ENCODE results near the gene FGFRL1.

FGFRL1 gene

GRCh38 chr4:1040344-1041146 is 29.1 kb downstream of the FGFRL1 start:
- no peak for DNase-seq (ENCODE audit: low read depth)

DNA sequence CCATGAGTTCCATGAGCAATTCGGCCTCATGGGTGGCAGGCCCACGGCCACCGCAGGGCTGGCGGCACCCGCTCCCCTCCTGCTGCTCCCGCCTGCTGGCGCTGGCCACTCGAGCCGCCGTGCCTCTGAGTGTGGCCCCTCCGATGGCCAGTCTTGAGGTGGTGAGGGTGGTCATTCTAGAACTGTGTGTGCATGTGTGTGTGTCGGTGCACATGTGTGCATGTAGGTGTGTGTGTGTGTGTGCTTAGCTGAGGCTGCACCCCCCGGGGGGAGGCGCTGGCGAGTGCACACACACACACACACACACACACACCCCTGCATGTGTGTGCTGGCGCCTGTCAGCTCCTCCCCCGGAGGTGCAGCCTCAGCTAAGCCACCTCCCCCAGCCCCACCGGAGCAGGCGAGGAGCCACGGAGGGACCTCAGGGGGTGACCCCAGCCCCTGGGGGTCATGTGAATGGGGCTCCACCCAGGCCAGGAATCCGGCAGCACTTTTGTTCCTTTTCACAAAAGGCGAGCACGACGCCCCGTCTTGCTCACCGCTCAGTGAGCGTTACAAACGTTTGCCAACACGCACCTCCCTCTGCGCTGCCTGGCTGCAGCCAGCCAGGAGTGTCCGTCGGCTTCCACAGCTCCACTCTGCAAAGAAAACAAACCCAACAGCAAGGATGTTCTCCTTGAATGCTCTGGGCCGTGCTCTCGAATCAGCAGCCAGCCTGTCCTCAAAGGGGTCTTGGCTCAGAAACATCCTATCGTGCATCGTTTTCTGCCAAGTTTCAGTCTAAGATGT is 29.9 kb downstream of the FGFRL1 start:
- peak; percentile 24 for DNase-seq (ENCODE audit: low read depth)

- no peak for DNase-seq (ENCODE audit: low read depth)
These were observed 30.5 kb downstream of the FGFRL1 start for GRCh38 chr4:1041936-1042330.

- no peak for DNase-seq (ENCODE audit: low read depth)
These were observed 31.1 kb downstream of the FGFRL1 start for GRCh38 chr4:1042352-1043055.

DNA sequence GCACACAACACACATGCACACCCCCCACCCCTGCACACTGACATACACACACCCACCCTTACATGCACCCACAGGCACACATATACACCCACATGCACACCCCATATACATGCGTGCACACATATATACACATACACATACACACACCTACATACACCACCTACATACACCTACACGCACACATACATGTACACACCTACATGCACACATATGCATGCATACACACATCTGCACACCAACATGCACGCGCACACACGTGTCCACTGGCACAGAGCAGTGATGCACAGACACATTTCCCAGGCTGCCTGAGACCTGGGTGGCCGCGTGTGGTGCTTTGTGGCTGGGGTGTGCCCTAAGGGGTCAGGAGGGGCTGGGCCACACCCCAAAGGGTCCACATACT is 31.7 kb downstream of the FGFRL1 start:
- DNase-seq (ENCODE audit: low read depth), result no peak

DNA sequence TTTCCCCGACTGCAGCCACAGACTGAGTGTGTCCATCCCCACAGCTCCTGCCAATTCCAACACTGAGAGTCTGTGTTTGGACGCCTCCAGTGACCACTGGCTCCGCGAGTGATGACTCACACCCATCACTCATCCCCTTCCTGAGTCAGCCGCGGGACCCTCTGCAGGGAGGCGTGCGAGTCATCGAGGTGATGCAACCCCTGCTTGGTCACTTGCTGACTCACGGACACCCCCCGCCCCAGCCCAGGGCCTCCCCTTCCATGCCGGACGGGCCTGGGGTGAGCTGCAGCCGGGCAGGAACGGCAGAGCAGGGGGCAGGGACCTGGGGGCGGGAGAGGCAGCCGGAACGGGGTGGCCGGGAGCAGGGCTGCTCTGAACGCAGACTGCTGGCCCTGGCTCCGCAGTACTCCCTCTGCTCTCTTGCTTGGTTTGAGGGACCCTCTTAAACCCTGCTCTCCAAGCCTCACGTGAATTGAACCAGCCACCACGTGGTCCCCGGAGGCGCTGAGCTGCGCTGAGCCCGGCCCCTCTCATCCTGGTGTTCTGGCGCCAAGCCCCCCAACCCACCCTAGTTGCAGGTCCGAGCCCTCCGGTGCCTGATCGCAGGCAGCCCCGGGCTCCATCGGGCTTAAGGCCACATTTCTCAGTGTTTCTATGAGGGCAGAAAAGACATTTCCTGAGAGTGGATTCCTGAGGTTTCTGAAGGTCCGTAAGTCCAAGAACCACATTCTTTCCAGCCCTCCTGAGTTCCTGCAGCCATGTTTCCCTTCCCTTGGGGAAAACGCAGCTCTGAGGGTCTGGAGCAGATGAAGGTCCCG is 32.4 kb downstream of the FGFRL1 start:
- peak; percentile 99 for DNase-seq (ENCODE audit: low read depth)

GRCh38 chr4:1044469-1045192 is 33.2 kb downstream of the FGFRL1 start:
- peak; percentile 64 for DNase-seq (ENCODE audit: low read depth)

DNA sequence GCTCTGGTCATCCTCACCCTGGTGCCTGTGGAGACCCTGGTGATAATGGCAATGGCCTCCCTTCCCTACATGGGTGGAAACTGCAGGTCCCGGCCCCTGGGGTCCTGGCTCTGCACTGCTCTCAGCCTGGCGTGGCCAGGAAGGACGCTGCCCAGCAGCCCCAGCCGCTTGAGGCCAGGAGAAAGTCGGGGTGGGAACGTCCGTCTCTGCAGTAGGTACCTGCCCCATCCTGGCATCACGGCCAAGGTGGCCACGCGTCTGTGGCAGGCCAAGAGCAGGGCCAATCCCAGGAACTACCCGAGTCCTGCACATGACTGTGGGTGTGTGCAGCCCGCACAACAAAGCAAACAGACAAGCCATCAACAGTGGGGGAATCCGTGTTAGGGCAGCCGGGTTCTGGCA is 33.8 kb downstream of the FGFRL1 start:
- no peak for DNase-seq (ENCODE audit: low read depth)

DNA sequence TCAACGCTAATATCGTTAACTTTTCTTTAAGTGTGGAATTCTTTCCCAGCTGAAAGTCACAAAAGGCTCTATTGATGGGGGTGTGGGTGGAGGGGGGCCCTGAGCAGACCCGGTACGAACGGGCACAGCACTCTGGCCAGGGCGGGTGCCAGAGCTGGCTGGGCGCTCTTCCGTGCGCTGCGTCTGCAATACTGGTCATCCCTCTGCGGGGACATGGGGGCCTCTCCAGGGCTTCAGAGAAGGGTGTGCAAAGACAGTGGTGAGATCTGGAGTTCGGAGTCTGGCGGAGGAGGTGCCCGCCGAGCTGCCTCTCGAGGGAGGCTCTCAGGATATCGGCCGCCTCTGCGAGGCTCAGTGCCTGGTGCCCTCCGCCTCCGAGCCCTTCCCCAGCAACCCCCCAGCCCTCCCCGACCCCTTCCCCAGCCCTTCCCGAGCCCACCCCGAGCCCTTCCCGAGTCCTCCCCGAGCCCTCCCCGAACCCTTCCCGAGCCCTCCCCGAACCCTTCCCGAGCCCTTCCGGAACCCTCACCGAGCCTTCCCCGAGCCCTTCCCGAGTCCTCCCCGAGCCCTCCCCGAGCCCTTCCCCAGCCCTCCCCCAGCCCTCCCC is 34.3 kb downstream of the FGFRL1 start:
- no peak for DNase-seq (ENCODE audit: low read depth)

GRCh38 chr4:1046581-1047011 is 35.2 kb downstream of the FGFRL1 start:
- DNase-seq (ENCODE audit: low read depth), result peak; percentile 60

- DNase-seq (ENCODE audit: low read depth), result no peak
These were observed 35.9 kb downstream of the FGFRL1 start for GRCh38 chr4:1047106-1047975.

- no peak for DNase-seq (ENCODE audit: low read depth)
These were observed 36.7 kb downstream of the FGFRL1 start for GRCh38 chr4:1047976-1048772.

DNA sequence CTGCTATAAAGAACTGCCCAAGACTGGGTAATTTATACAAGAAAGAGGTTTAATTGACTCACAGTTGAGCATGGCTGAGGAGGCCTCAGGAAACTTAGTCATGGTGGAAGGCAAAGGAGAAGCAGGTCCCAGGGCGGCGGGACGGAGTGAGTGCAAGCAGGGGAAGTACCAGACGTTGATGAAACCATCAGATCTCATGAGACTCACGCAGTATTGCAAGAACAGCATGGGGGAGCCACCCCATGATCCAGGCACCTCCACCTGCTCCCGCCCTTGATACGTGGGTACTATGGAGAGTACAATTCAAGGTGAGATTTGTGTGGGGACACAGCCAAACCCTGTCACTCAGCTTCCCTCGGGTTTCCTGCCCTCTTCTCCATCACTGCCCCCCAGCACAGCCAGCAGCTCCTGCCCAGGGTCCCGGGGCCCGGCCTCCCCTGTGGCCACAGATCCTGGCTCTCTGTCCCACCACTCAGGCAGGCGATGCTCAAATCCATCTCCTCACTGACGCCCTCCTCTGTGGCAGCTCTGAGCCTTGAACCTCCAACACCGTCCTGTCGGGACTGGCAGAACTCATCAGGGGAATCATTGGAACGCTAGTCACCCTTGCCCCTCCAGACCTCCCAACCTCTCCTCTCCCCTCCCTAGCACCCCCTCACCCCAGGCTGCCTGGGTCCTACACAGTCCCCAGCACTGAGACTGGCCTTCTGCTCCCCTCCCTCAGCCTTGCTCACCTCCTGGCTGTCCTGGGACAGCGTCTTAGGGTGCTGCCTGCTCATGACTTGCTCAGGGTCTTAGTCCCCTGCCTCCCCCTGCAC is 37.6 kb downstream of the FGFRL1 start:
- DNase-seq (ENCODE audit: low read depth), result no peak

- no peak for DNase-seq (ENCODE audit: low read depth)
These were observed 38.1 kb downstream of the FGFRL1 start for GRCh38 chr4:1049591-1049905.

GRCh38 chr4:1050486-1051213 is 39.2 kb downstream of the FGFRL1 start:
- no peak for DNase-seq (ENCODE audit: low read depth)

- no peak for DNase-seq (ENCODE audit: low read depth)
These were observed 40.0 kb downstream of the FGFRL1 start for GRCh38 chr4:1051472-1051871.

- DNase-seq (ENCODE audit: low read depth), result no peak
These were observed 40.8 kb downstream of the FGFRL1 start for GRCh38 chr4:1052231-1052671.

All from amniotic epithelial cell (primary cell).